GM21360 (cell line): ENCODE data around the gene ZFPM1.

Experiments used
- ATAC-seq: cut with Tn5 transposase; IDR thresholded peaks from one replicate; pipeline ENCODE4 v1.9.1; 2021; ENCODE audit warnings: mild to moderate bottlenecking, moderate library complexity; ENCODE audit not compliant: unreplicated experiment

ZFPM1 gene

GRCh38 chr16:88585927-88586581 lies 133.0 kb downstream of the ZFPM1 start:
- no peak for ATAC-seq
